Measurements from ENCODE around the gene HNRNPA0. TPM values are rescaled to one million over a fixed set of nuclear protein-coding genes. Genes with fewer than 3 reads are reported as not detected.

Gene HNRNPA0
- total RNA-seq, 2 experiments from 2014 or later, result 20.6 to 50.3 TPM

- H3K4me3 ChIP-seq (ENCODE audit: low read depth, low read length, poor library complexity, severe bottlenecking), result no peak overlapping the region
- no peaks in the 10 kb centered on the region for H3K79me2 ChIP-seq (ENCODE audit: insufficient read depth, low read depth, low read length)
- H3K9me2 ChIP-seq (ENCODE audit: insufficient read depth, low read length), result no peaks in the 10 kb centered on the region
- intact Hi-C loops (cut with micrococcal nuclease; ENCODE audit: unreplicated experiment), result no loop called here
- no peaks in the 10 kb centered on the region for H3K4me1 ChIP-seq (ENCODE audit: insufficient read depth, low read length, poor library complexity, severe bottlenecking)
- no peaks in the 10 kb centered on the region for H3K9me3 ChIP-seq (ENCODE audit: low read length)
- no TSS peak for BruUV-seq (replicated peaks)
- TF ChIP-seq EZH2phosphoT487 (IDR thresholded peaks at IDR 0.05; ENCODE audit: borderline replicate concordance, low read depth, low read length), result no peak
- TF ChIP-seq, protein P1, sequence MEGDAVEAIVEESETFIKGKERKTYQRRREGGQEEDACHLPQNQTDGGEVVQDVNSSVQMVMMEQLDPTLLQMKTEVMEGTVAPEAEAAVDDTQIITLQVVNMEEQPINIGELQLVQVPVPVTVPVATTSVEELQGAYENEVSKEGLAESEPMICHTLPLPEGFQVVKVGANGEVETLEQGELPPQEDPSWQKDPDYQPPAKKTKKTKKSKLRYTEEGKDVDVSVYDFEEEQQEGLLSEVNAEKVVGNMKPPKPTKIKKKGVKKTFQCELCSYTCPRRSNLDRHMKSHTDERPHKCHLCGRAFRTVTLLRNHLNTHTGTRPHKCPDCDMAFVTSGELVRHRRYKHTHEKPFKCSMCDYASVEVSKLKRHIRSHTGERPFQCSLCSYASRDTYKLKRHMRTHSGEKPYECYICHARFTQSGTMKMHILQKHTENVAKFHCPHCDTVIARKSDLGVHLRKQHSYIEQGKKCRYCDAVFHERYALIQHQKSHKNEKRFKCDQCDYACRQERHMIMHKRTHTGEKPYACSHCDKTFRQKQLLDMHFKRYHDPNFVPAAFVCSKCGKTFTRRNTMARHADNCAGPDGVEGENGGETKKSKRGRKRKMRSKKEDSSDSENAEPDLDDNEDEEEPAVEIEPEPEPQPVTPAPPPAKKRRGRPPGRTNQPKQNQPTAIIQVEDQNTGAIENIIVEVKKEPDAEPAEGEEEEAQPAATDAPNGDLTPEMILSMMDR (conservative IDR thresholded peaks at IDR 0.05; ENCODE audit: low read length), result no peak
- DNase-seq (ENCODE audit: low spot score), result no peak
- ChIA-PET POLR2A (no interaction called here), CTCF (ENCODE audit: unreplicated experiment) (no interaction called here)
- H4K20me1 ChIP-seq (ENCODE audit: insufficient read depth, low read length), result no peaks in the 10 kb centered on the region
- no peak overlapping the region for H3K4me2 ChIP-seq (ENCODE audit: low read length)
- H3K27ac ChIP-seq (ENCODE audit: low read depth, low read length, poor library complexity, severe bottlenecking), result no peak overlapping the region
- no peak overlapping the region for H2AFZ ChIP-seq (ENCODE audit: low read length)
- no peaks in the 10 kb centered on the region for H3K36me3 ChIP-seq (ENCODE audit: insufficient read depth, low read length)
Observed at GRCh38 chr5:137710086-137710485, 44.1 kb downstream of the HNRNPA0 start.

DNA sequence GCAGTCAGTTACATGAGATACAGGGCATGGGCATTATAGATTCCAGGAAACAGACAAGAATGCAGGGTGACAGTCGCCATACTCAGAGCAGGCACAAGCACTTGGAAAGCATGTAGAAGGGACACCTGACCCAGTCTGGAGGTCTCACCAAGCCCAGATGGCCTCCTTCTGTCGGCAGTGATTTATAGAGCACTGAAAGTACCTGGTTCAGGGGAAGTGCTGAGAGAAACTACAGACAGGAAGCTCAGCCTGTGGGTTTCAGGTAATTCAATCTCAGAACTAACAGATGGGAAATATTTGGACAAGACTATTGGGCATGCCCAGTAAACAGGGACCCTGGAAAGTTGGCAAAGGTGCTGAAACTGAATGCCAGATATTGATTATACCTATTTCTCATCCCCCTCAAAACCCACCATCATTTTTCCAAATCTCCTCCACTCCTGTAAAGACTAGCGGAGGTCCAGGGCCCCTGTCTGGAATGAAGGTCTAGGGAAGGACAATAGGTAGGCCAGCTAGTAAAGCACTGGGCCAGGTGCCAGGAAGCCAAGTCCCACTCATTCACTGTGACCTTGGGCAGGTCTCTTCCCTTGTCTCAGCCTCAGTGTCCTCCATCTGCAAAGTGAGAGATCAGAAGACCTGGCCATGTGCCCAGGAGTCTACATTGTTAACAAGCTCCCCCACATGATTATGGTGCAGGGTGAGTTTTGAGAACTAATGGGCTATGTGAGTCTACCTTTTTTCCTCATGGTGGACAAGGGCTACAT is 45.2 kb downstream of the HNRNPA0 start:
- no TSS peak for BruUV-seq (replicated peaks)
- TF ChIP-seq EZH2phosphoT487 (IDR thresholded peaks at IDR 0.05; ENCODE audit: borderline replicate concordance, low read depth, low read length), result no peak
- TF ChIP-seq, protein P1 (conservative IDR thresholded peaks at IDR 0.05; ENCODE audit: low read length), result no peak
- Histone ChIP-seq H3K9me2 (ENCODE audit: insufficient read depth, low read length) (no peaks in the 10 kb centered on the region), H4K20me1 (ENCODE audit: insufficient read depth, low read length) (no peaks in the 10 kb centered on the region), H2AFZ (ENCODE audit: low read length) (no peak overlapping the region), H3K79me2 (ENCODE audit: insufficient read depth, low read depth, low read length) (no peaks in the 10 kb centered on the region), H3K4me1 (ENCODE audit: insufficient read depth, low read length, poor library complexity, severe bottlenecking) (no peaks in the 10 kb centered on the region), H3K36me3 (ENCODE audit: insufficient read depth, low read length) (no peaks in the 10 kb centered on the region), H3K4me3 (ENCODE audit: low read depth, low read length, poor library complexity, severe bottlenecking) (no peak overlapping the region), H3K9me3 (ENCODE audit: low read length) (no peaks in the 10 kb centered on the region), H3K4me2 (ENCODE audit: low read length) (no peak overlapping the region), H3K27ac (ENCODE audit: low read depth, low read length, poor library complexity, severe bottlenecking) (no peak overlapping the region)
- ChIA-PET POLR2A (no interaction called here), CTCF (ENCODE audit: unreplicated experiment) (no interaction called here)
- no peak for DNase-seq (ENCODE audit: low spot score)
- intact Hi-C loops (cut with micrococcal nuclease; ENCODE audit: unreplicated experiment), result no loop called here

GRCh38 chr5:137708062-137708461 is 46.1 kb downstream of the HNRNPA0 start:
- intact Hi-C loops (cut with micrococcal nuclease; ENCODE audit: unreplicated experiment), result no loop called here
- TF ChIP-seq EZH2phosphoT487 (IDR thresholded peaks at IDR 0.05; ENCODE audit: borderline replicate concordance, low read depth, low read length), result no peak
- TF ChIP-seq, protein P1 (conservative IDR thresholded peaks at IDR 0.05; ENCODE audit: low read length), result no peak
- H3K4me3 ChIP-seq (ENCODE audit: low read depth, low read length, poor library complexity, severe bottlenecking), result no peak overlapping the region
- H3K9me3 ChIP-seq (ENCODE audit: low read length), result no peaks in the 10 kb centered on the region
- H3K27ac ChIP-seq (ENCODE audit: low read depth, low read length, poor library complexity, severe bottlenecking), result no peak overlapping the region
- no TSS peak for BruUV-seq (replicated peaks)
- H2AFZ ChIP-seq (ENCODE audit: low read length), result no peak overlapping the region
- CTCF ChIA-PET (ENCODE audit: unreplicated experiment), result no interaction called here
- no peaks in the 10 kb centered on the region for H3K4me1 ChIP-seq (ENCODE audit: insufficient read depth, low read length, poor library complexity, severe bottlenecking)
- no peak for DNase-seq (ENCODE audit: low spot score)
- no peaks in the 10 kb centered on the region for H3K9me2 ChIP-seq (ENCODE audit: insufficient read depth, low read length)
- H3K4me2 ChIP-seq (ENCODE audit: low read length), result no peak overlapping the region
- H3K79me2 ChIP-seq (ENCODE audit: insufficient read depth, low read depth, low read length), result no peaks in the 10 kb centered on the region
- no peaks in the 10 kb centered on the region for H4K20me1 ChIP-seq (ENCODE audit: insufficient read depth, low read length)
- no peaks in the 10 kb centered on the region for H3K36me3 ChIP-seq (ENCODE audit: insufficient read depth, low read length)
- POLR2A ChIA-PET, result interaction anchor here (0.6 kb wide), 2 partner anchors 35 to 183 kb away, joined by 3 to 4 read pairs; no protein-coding TSS in a partner anchor

All from OCI-LY7 (cell line).